Adrenal gland (tissue), 12 donors: ENCODE data around the gene YJEFN3. TPM values are rescaled to one million over a fixed set of nuclear protein-coding genes. Genes with fewer than 3 reads are reported as not detected.

Experiments
- DNase-seq, 7 donors: peaks; one replicate each; pipeline ENCODE4 v3.0.0-alpha.2; 2019 to 2020
- H3K27ac ChIP-seq, 5 donors: fragments of 200-600 bp; sonication (generic) in 4 of 5; 1 replicate in 3 of 5; 2 replicates in 2 of 5; pipeline versions ENCODE4 v1.5.1 to v1.8.0; 2016 to 2020; ENCODE audit warnings: mild to moderate bottlenecking in 1 of 5
- H3K27me3 ChIP-seq: fragments of 200-600 bp; 2 replicates; pipeline ENCODE4 v1.8.0; 2021
- H3K36me3 ChIP-seq, 2 donors: fragments of 200-600 bp; replicated peaks in 1 of 2; 1 replicate in 1 of 2; 2 replicates in 1 of 2; pipeline versions ENCODE4 v1.5.1 to v1.8.0; 2018 to 2022
- H3K4me1 ChIP-seq, 2 donors: fragments of 200-600 bp; replicated peaks in 1 of 2; 1 replicate in 1 of 2; 2 replicates in 1 of 2; pipeline versions ENCODE4 v1.5.1 to v1.8.0; 2018 to 2021
- H3K4me3 ChIP-seq, 4 donors: fragments of 200-600 bp; sonication (generic) in 3 of 4; one replicate each; pipeline ENCODE4 v1.5.1; 2016 to 2018
- H3K9me3 ChIP-seq, 3 donors: fragments of 200-600 bp; sonication (generic) in 1 of 3; replicated peaks in 1 of 3; 1 replicate in 2 of 3; 2 replicates in 1 of 3; pipeline versions ENCODE4 v1.5.1 to v1.8.0; 2016 to 2021
- POLR2A ChIP-seq, 2 donors: fragments of 450-650 bp; IDR thresholded peaks; one replicate each; pipeline ENCODE4 v1.6.1; 2017; ENCODE audit warnings: antibody characterized with exemption in 2 of 2, mild to moderate bottlenecking in 2 of 2, moderate library complexity in 1 of 2
- WGBS, 4 donors: extraction: QIAGEN DNeasy Blood & Tissue Kit in 2 of 4; methylation state at CpG; one replicate each; pipeline versions ENCODE4 v1.1.5 to v1.1.7; 2013 to 2017; 5-methylcytosine and 5-hydroxymethylcytosine counted together
- intact Hi-C, 2 donors: fragments of 100-400 bp; cut with DNase I; formaldehyde crosslinking; loops; one replicate each; pipeline versions ENCODE4 v1.14.1 to v1.15.0; 2022 to 2023
- polyA plus RNA-seq, 3 donors: library from polyadenylated mRNA; stranded (reverse); fragments of 200-250 nt in 2 of 3; fragments of 350-450 nt in 1 of 3; fragmentation: Illumina TruSeq in 1 of 3; extraction: RNeasy Lipid Tissue Mini Kit (QIAGEN cat#74804) in 1 of 3; gene quantifications; one replicate each; pipeline ENCODE4 v1.2.3, GENCODE V29; 2013 to 2014
- total RNA-seq, 9 donors: library from RNA; depleted of rRNA in 4 of 9; stranded (reverse); fragments of >200 nt in 4 of 9; fragments of 120-200 nt in 1 of 9; fragmentation: NEBNext Ultra II Directional in 1 of 9; extraction: Animal tissue kit (Norgen Biotek cat#: 25700) in 1 of 9; gene quantifications; one replicate each; pipeline versions ENCODE4 v1.1.0 to v1.2.4, GENCODE V29; 2013 to 2023
- TF ChIP-seq, protein P1 (sequence below), 6 experiments: fragments of 450-650 bp in 4 of 6; fragments of 200-600 bp in 2 of 6; sonication (generic) in 1 of 6; IDR thresholded peaks; 1 replicate in 5 of 6; 2 replicates in 1 of 6; pipeline versions ENCODE4 v1.5.1 to v1.8.0; 2016 to 2021; ENCODE audit warnings: antibody characterized with exemption in 6 of 6, mild to moderate bottlenecking in 2 of 6, moderate library complexity in 1 of 6
- donor health status: healthy with polysubstance abuse.
- donor health status: Bipolar disorder and iron deficiency.
- donor health status: DM: yes; HTN: yes; CAD: no.
- donor health status: DM: no; HTN: no; CAD: no.
- donor health status: DM: no; HTN: no; CAD: no.
- donor health status: DM: yes; HTN: yes; CAD: no.

YJEFN3 gene
- total and polyA plus RNA-seq, 12 donors: 0.36 to 30.2 (median 1.3) TPM

DNA sequence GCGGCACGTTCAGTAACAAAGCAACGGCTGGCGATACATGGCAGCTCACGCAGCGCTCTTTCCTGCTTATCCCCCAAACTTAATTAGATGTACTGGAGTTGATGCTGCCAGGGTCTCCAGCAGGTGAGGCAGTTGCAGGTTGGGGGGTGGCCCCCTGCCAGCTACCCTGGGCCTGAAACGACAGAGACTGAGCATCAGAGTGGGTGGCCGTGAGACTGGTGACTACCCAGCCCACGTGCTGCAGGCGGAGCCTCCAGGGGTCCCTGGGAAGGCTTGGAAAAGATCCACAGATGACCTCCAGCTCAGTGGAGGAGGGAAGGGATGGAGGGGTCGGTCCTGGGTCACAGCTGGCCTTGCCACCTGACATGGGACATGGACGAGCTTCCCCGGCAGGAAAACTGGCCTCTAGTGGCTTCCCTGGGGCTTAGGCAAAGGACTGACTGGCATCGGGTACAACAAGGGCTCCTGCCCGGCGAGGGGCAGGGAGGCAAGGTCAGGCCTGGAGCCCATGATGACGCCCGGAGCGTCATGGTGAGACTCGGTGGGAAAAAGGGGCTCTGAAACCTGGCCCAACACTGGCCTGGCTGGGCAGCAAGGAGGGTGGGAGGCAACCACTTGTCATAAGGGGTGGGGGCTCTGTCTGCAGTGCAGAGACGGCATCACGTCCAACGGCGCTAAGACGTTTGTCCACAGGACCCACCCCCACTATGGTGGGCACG lies 33.4 kb downstream of the YJEFN3 start:
- WGBS, 4 donors: 72 to 86% (median 84%) methylated on average over 12 to 26 of the region's 26 CpGs
- Histone ChIP-seq H3K4me3 (no peak overlapping the region), H3K4me1 (no peaks in the 10 kb centered on the region), H3K27ac (no peak overlapping the region), H3K27me3 (no peaks in the 10 kb centered on the region), H3K36me3 (no peaks in the 10 kb centered on the region), H3K9me3 (no peaks in the 10 kb centered on the region)
- TF ChIP-seq, protein P1, sequence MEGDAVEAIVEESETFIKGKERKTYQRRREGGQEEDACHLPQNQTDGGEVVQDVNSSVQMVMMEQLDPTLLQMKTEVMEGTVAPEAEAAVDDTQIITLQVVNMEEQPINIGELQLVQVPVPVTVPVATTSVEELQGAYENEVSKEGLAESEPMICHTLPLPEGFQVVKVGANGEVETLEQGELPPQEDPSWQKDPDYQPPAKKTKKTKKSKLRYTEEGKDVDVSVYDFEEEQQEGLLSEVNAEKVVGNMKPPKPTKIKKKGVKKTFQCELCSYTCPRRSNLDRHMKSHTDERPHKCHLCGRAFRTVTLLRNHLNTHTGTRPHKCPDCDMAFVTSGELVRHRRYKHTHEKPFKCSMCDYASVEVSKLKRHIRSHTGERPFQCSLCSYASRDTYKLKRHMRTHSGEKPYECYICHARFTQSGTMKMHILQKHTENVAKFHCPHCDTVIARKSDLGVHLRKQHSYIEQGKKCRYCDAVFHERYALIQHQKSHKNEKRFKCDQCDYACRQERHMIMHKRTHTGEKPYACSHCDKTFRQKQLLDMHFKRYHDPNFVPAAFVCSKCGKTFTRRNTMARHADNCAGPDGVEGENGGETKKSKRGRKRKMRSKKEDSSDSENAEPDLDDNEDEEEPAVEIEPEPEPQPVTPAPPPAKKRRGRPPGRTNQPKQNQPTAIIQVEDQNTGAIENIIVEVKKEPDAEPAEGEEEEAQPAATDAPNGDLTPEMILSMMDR (IDR thresholded peaks at IDR 0.05): no peak
- no peak for DNase-seq
- intact Hi-C loops: no loop called here

DNA sequence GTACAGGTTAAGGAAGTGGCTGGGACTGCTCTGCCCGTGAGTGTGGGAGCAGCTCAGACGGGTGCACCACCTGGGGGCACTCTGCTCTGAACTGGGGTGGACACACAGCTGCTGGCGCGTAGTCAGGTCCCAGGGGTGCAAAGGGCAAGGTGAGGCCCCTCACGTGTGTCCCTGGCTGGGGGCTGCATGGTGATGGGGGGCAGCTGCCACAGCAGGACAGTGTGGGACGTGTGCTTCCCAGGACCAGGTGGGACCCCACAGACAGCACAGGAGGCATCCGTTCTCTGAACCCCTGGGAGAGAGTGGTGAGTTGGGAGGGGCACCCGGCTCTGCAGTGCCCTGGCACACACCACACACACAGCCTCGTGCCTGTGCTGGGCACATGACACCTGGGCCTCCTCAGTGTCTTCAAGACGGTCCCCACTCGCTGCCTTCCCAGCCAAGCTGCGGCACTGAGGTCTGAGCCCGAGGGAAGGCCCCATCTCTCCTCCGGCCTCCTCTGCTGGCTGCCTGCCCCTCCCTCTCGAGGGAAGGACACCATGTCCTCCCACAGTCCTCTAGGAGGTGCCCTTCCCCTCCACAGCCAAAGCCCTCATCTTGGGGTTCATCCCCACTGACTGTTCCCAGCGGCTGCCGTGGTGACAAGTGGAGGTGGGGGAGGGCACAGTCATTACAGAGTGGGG lies 34.1 kb downstream of the YJEFN3 start:
- Histone ChIP-seq H3K27me3 (no peaks in the 10 kb centered on the region), H3K9me3 (no peaks in the 10 kb centered on the region), H3K27ac (no peak overlapping the region), H3K4me3 (no peak overlapping the region), H3K36me3 (no peaks in the 10 kb centered on the region), H3K4me1 (no peaks in the 10 kb centered on the region)
- TF ChIP-seq, protein P1 (IDR thresholded peaks at IDR 0.05): no peak
- TF ChIP-seq POLR2A (IDR thresholded peaks at IDR 0.05): no peak
- 74 to 80% (median 78%) methylated on average over 6 to 17 of the region's 17 CpGs; no CpG with 5 or more reads in 1 of the 4 donors for WGBS, 4 donors
- no peak for DNase-seq
- intact Hi-C loops: no loop called here

DNA sequence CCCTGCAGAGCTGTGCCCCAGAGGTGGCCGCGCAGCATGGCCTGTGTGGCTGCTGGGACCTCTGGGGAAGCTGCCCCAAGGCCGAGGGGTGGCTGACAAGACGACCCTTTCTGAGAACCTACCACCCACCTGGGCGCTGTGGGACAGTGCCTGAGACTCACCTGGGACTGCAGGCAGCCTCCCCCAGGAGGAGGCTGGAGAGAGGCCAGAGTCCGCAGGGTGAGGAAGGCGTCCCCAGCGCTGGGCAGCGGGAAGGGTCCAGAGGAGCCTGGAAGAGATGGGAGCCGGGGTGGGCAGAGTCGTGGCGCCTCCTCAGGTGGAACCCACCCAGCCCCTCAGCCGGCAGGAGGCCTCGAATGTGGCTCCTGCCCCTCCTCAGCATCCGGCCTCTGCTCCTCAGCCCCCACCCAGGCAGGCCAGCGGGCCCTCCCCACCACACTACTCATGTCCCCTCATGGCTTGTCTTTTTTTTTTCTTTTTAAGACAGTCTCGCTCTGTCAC lies 34.7 kb downstream of the YJEFN3 start:
- TF ChIP-seq, protein P1 (IDR thresholded peaks at IDR 0.05): no peak
- no peak for TF ChIP-seq POLR2A (IDR thresholded peaks at IDR 0.05)
- Histone ChIP-seq H3K27me3 (no peaks in the 10 kb centered on the region), H3K27ac (no peak overlapping the region), H3K4me3 (no peak overlapping the region), H3K4me1 (no peaks in the 10 kb centered on the region), H3K9me3 (no peaks in the 10 kb centered on the region), H3K36me3 (no peaks in the 10 kb centered on the region)
- DNase-seq: no peak
- intact Hi-C loops: no loop called here
- 89 to 95% (median 91%) methylated on average over 8 to 17 of the region's 17 CpGs for WGBS, 4 donors

DNA sequence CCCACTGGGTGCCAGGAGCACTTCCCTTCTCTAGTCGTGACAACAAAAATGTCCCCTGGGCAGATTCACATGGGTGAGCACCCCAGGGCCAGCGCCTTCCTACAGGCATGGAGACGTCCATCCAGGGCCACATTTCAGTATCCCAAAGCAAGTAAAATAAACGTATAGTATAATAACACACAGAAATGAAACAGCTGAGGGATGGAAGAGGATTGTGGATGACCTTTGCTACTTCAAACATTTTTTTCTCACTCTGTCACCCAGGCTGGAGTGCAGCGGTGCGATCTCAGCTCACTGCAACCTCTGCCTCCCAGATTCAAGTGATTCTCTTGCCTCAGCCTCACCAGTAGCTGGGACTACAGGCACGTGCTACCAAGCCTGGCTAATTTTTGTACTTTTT lies 37.6 kb downstream of the YJEFN3 start:
- Histone ChIP-seq H3K9me3 (no peaks in the 10 kb centered on the region), H3K4me1 (no peaks in the 10 kb centered on the region), H3K27me3 (no peaks in the 10 kb centered on the region), H3K27ac (no peak overlapping the region), H3K4me3 (no peak overlapping the region), H3K36me3 (no peaks in the 10 kb centered on the region)
- TF ChIP-seq, protein P1 (IDR thresholded peaks at IDR 0.05): no peak
- no peak for TF ChIP-seq POLR2A (IDR thresholded peaks at IDR 0.05)
- WGBS, 4 donors: 69 to 82% (median 75%) methylated on average over 5 to 7 of the region's 7 CpGs
- intact Hi-C loops: no loop called here
- DNase-seq: no peak
